Activated gamma-delta T cell treated with anti-CD3 and anti-CD28 coated beads, Interleukin-2, amount 50 U/mL, for 16 hours (primary cell): ENCODE measurements around the gene SYK.
"Not testable (repeated sequence)": the region's sequence is repeated elsewhere in the genome, so short reads cannot be mapped to it uniquely, and the experiment has no call there.

Source experiments
- DNase-seq: peaks from one replicate; pipeline ENCODE4 v3.0.0-alpha.2; 2020; ENCODE audit warnings: low read depth

The SYK gene

GRCh38 chr9:90801241-90801972 is at the start of gene SYK:
Gene SYK, plus strand, starts transcription at chr9:90801819. Its CDS starts 42,080 bp downstream, at chr9:90843899.
- DNase-seq = no peak

GRCh38 chr9:90755514-90756371 is 45.9 kb upstream of the SYK start:
- peak; percentile 7 for DNase-seq

GRCh38 chr9:90760577-90760976 is 41.0 kb upstream of the SYK start:
- not testable (repeated sequence) for DNase-seq

- no peak for DNase-seq
Observed at GRCh38 chr9:90766731-90767130, 34.9 kb upstream of the SYK start.

GRCh38 chr9:90767523-90768100 is 34.0 kb upstream of the SYK start:
- no peak for DNase-seq

- no peak for DNase-seq
Observed at GRCh38 chr9:90770182-90770738, 31.4 kb upstream of the SYK start.

- no peak for DNase-seq
Observed at GRCh38 chr9:90770927-90771326, 30.7 kb upstream of the SYK start.

GRCh38 chr9:90772386-90772785 is 29.2 kb upstream of the SYK start:
- no peak for DNase-seq

GRCh38 chr9:90773617-90774016 is 28.0 kb upstream of the SYK start:
- no peak for DNase-seq

GRCh38 chr9:90774071-90774470 is 27.5 kb upstream of the SYK start:
- DNase-seq = no peak

- DNase-seq = no peak
Observed at GRCh38 chr9:90774682-90775081, 26.9 kb upstream of the SYK start.

GRCh38 chr9:90775657-90776056 is 26.0 kb upstream of the SYK start:
- DNase-seq = no peak

GRCh38 chr9:90778746-90779145 is 22.9 kb upstream of the SYK start:
- DNase-seq = no peak

- no peak for DNase-seq
Observed at GRCh38 chr9:90783552-90783951, 18.1 kb upstream of the SYK start.

GRCh38 chr9:90783964-90784363 is 17.7 kb upstream of the SYK start:
- no peak for DNase-seq

- DNase-seq = no peak
Observed at GRCh38 chr9:90787771-90788460, 13.7 kb upstream of the SYK start.

- not testable (repeated sequence) for DNase-seq
Observed at GRCh38 chr9:90788527-90788926, 13.1 kb upstream of the SYK start.

- DNase-seq = no peak
Observed at GRCh38 chr9:90789408-90789807, 12.2 kb upstream of the SYK start.

GRCh38 chr9:90789862-90790261 is 11.8 kb upstream of the SYK start:
- DNase-seq = no peak

GRCh38 chr9:90793024-90793423 is 8.6 kb upstream of the SYK start:
- DNase-seq = not testable (repeated sequence)

GRCh38 chr9:90793729-90794128 is 7.9 kb upstream of the SYK start:
- no peak for DNase-seq

GRCh38 chr9:90795084-90795483 is 6.5 kb upstream of the SYK start:
- DNase-seq = no peak
